GM12874 (cell line): Measurements from ENCODE around the gene ISX.
A peak's percentile ranks its signal among the peaks of the same experiment; 100 is the strongest.

Experiments
- CTCF ChIP-seq: IDR thresholded peaks from 2 replicates; pipeline ENCODE4 v1.5.1; 2011; ENCODE audit warnings: low read depth, mild to moderate bottlenecking, control low read depth, low read length, moderate library complexity; ENCODE audit not compliant: insufficient read depth

ISX gene

GRCh38 chr22:35098921-35099320 lies 33.0 kb downstream of the ISX start:
- no peak for TF ChIP-seq CTCF

- TF ChIP-seq CTCF, result no peak
These were observed 33.9 kb downstream of the ISX start for GRCh38 chr22:35099883-35100282.

- 0 out of 2 replicates have a peak, but pooled peaks have one; percentile 8 for TF ChIP-seq CTCF
These were observed 36.7 kb downstream of the ISX start for GRCh38 chr22:35102663-35103062.

- no peak for TF ChIP-seq CTCF
These were observed 37.8 kb downstream of the ISX start for GRCh38 chr22:35103761-35104160.

- no peak for TF ChIP-seq CTCF
These were observed 38.5 kb downstream of the ISX start for GRCh38 chr22:35104491-35104890.

GRCh38 chr22:35109616-35110015 lies 43.7 kb downstream of the ISX start:
- no peak for TF ChIP-seq CTCF

- no peak for TF ChIP-seq CTCF
These were observed 45.3 kb downstream of the ISX start for GRCh38 chr22:35111244-35111643.

- TF ChIP-seq CTCF, result no peak
These were observed 47.4 kb downstream of the ISX start for GRCh38 chr22:35113341-35113740.
